NK-92 treated with Interleukin-12 subunit alpha and Interleukin-12 subunit beta, amount 100 ng/mL, for 24 hours (cell line): ENCODE measurements around the gene TMC3.
"Not testable (repeated sequence)": the region's sequence is repeated elsewhere in the genome, so short reads cannot be mapped to it uniquely, and the experiment has no call there.

Source experiments
- DNase-seq: peaks from one replicate; lab custom pipeline; 2025; lab: John Stamatoyannopoulos, UW

The TMC3 gene

GRCh38 chr15:81384891-81385720 lies 11.1 kb upstream of the TMC3 start:
- DNase-seq = no peak

- no peak for DNase-seq
These were observed 7.7 kb upstream of the TMC3 start for GRCh38 chr15:81381720-81382119.

GRCh38 chr15:81380668-81381067 lies 6.7 kb upstream of the TMC3 start:
- DNase-seq = no peak

- DNase-seq = no peak
These were observed 6.2 kb upstream of the TMC3 start for GRCh38 chr15:81380203-81380602.

GRCh38 chr15:81379269-81379668 lies 5.3 kb upstream of the TMC3 start:
- DNase-seq = no peak

- DNase-seq = no peak
These were observed 4.4 kb upstream of the TMC3 start for GRCh38 chr15:81378443-81378842.

GRCh38 chr15:81377871-81378270 lies 3.9 kb upstream of the TMC3 start:
- no peak for DNase-seq

- DNase-seq = no peak
These were observed 2.2 kb upstream of the TMC3 start for GRCh38 chr15:81376231-81376630.

- no peak for DNase-seq
These were observed 1.4 kb upstream of the TMC3 start for GRCh38 chr15:81375461-81375860.

- no peak for DNase-seq
These were observed 837 bp downstream of the TMC3 start for GRCh38 chr15:81373176-81373575.

- DNase-seq = no peak
These were observed 1.4 kb downstream of the TMC3 start for GRCh38 chr15:81372575-81372974.

- no peak for DNase-seq
These were observed 10.1 kb downstream of the TMC3 start for GRCh38 chr15:81363718-81364500.

- no peak for DNase-seq
These were observed 10.7 kb downstream of the TMC3 start for GRCh38 chr15:81363276-81363675.

- DNase-seq = no peak
These were observed 11.2 kb downstream of the TMC3 start for GRCh38 chr15:81362790-81363189.

- no peak for DNase-seq
These were observed 12.1 kb downstream of the TMC3 start for GRCh38 chr15:81361891-81362290.

- DNase-seq = no peak
These were observed 13.5 kb downstream of the TMC3 start for GRCh38 chr15:81360491-81360890.

- DNase-seq = no peak
These were observed 15.8 kb downstream of the TMC3 start for GRCh38 chr15:81358248-81358647.

- no peak for DNase-seq
These were observed 16.8 kb downstream of the TMC3 start for GRCh38 chr15:81357180-81357686.

GRCh38 chr15:81356252-81356651 lies 17.8 kb downstream of the TMC3 start:
- no peak for DNase-seq

GRCh38 chr15:81351651-81352050 lies 22.4 kb downstream of the TMC3 start:
- no peak for DNase-seq

- no peak for DNase-seq
These were observed 24.7 kb downstream of the TMC3 start for GRCh38 chr15:81349271-81349670.

GRCh38 chr15:81348691-81349090 lies 25.3 kb downstream of the TMC3 start:
- not testable (repeated sequence) for DNase-seq

- no peak for DNase-seq
These were observed 26.1 kb downstream of the TMC3 start for GRCh38 chr15:81347910-81348309.
